HG03558 (cell line): Measurements from ENCODE around the gene IL4.
"Not testable (repeated sequence)": the region's sequence is repeated elsewhere in the genome, so short reads cannot be mapped to it uniquely, and the experiment has no call there.

Experiments
- ATAC-seq: cut with Tn5 transposase; IDR thresholded peaks from one replicate; pipeline ENCODE4 v1.9.1; 2021; ENCODE audit warnings: moderate number of reproducible peaks; ENCODE audit not compliant: unreplicated experiment; ENCODE audit errors: extremely low read depth

Gene IL4

GRCh38 chr5:132673939-132674630 lies at the start of gene IL4:
TSS of gene IL4 (plus strand) at chr5:132673989. CDS start at chr5:132674051, 62 bp downstream.
- no peak for ATAC-seq

DNA sequence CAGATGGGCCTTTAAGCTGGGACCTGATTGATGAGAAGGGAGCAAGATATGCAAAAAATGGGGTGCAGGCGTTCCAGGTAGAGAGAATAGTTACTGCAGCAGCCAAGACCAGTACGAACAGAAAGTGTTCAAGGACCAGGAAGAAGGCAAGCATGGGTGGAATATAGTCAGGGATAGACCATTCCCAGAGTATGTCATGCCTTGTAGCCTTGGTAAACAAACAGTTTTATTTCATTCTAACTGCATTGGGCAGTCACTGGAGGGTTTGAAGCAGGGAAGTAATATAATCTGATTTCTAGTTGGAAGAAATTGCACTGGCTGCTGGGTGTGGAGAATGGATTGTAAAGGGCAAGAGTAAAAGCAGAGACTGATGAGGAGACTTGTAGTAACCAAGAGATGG lies 46.3 kb upstream of the IL4 start:
- ATAC-seq: no peak

DNA sequence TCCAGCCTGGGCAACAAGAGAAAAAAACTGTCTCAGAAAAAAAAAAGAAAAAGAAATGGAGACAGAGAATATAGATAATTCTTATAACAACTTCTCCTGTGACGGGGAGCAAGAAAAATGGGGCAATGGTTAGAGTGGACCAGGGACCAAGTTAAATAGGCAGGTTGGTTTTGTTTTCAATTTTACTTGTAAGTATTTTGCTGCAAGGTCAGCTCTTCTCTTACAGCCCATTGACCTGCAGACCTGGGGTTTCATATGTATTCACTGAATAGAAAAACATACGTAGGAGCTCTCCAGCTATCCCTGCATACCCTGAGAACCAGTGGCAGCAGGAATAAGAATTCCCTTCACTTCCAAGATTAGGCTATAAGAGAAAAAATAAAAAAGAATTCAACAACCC lies 45.0 kb upstream of the IL4 start:
- ATAC-seq: no peak

- ATAC-seq: peak; percentile 59
Measured at GRCh38 chr5:132629230-132629944, 44.4 kb upstream of the IL4 start.

DNA sequence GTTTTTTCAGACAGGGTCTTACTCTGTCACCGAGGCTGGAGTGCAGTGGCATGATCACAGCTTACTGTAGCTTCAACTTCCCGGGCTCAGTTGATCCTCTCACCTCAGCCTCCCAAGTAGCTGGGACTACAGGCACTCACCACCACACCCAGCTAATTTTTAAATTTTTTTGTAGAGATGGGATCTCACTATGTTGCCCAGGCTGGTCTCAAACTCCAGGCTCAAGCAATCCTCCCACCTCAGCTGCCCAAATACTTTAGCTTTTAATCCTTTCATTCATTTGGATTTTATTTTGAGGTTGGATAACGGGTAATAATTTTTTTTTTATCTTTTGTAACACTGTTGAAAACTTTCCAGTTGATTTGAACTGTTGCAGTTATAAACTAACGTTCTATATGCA lies 40.2 kb upstream of the IL4 start:
- ATAC-seq: not testable (repeated sequence)

DNA sequence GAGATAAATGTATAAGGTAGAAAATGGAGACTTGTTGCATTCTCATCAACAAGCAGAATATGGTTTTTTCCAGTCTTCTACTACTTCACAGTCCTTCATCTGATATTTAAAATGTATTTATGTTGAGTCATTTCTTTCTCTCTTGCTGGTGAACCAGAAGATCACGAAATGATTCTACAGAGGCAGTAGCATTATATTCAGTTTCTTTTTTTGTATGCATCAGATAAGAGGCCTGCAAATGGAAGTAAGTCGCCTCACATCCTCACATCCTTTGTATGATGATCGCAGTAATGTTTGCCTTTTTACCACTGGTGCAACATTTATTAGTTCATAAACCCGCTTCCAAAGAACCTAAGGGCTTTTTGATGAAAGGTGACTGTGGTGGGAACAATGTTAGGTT lies 37.9 kb upstream of the IL4 start:
- no peak for ATAC-seq

DNA sequence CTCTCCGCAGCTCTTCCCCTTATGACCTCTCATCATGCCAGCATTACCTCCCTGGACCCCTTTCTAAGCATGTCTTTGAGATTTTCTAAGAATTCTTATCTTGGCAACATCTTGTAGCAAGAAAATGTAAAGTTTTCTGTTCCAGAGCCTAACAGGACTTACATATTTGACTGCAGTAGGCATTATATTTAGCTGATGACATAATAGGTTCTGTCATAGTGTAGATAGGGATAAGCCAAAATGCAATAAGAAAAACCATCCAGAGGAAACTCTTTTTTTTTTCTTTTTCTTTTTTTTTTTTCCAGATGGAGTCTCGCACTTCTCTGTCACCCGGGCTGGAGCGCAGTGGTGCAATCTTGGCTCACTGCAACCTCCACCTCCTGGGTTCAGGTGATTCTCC lies 36.5 kb upstream of the IL4 start:
- no peak for ATAC-seq

GRCh38 chr5:132639706-132640130 lies 34.1 kb upstream of the IL4 start:
- peak; percentile 38 for ATAC-seq

DNA sequence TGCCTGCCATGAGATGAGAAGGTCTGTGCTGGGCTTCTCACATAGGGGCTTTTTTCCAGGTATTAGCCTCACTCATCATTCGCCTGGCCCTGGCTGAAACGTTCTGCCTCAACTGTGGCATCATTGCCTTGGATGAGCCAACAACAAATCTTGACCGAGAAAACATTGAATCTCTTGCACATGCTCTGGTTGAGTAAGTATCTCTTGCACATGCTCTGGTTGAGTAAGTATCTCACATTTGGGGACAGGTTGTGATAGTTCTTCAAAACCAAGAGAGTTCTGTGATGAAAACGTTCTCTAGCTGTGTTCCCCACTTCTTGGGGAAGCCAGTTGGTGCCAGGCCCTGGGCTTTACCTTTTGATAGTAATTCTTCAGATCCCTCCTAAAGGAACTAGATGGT lies 33.2 kb upstream of the IL4 start:
- ATAC-seq: no peak

DNA sequence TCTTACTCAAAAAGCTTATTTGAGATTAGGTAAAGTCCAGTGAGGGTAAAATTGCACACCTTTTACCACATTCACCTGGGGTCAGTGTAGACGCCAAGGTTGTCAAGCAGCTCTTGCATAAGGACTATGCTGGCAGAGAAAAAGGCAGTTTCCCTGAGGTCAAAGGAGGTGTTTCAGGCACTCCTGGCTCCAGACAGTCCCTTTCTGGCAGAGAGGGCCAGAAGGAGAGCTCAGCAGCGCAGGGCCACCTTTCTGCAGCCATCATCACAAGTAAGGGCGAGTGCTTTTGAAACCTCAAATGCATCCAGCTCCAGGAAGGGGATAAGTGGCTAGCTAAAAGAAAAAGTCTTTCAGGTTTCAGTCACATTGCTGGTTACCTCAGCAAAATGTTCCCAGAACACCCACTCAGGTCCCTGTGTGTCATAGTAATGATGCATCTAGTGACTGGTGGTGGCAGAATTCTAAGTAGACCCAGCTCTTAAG lies 32.5 kb upstream of the IL4 start:
- no peak for ATAC-seq

DNA sequence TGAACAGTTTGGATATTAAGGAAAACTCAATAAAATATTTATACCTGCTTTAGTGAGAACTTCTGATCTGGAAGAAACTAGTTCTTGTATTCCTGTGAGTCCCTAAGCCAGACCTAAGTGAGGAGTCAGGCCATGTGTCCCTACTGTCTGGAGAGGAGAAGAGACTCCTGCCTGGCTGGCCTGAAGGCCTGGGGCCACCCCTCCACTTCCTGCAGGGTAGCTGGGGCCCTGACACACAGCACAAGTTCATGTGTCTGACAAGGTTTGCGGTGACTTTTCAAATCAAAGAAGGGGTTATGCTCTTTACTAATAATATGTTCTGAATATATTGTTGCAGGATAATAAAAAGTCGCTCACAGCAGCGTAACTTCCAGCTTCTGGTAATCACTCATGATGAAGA lies 31.9 kb upstream of the IL4 start:
- ATAC-seq: no peak

DNA sequence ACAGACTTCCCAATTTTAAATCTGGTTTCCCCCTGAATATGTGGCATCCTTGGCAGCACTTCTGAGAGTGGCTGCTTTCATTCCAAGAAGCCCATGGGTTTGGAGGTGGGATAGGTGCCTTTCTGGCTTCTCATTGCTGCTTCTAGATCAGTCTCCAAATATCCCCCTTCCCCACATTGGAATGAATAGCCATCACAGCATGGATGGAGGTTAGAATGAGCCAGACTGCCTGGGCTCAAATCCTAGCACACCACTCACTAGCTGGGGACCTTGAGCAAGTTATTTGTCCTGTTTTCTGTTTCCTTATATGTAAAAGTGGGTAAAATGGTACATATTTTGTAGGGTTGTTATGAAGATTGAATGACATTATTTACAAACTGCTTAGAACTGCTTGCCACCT lies 29.6 kb upstream of the IL4 start:
- no peak for ATAC-seq

GRCh38 chr5:132646583-132647266 lies 27.1 kb upstream of the IL4 start:
- ATAC-seq: no peak

- no peak for ATAC-seq
Measured at GRCh38 chr5:132647473-132647872, 26.3 kb upstream of the IL4 start.

- ATAC-seq: no peak
Measured at GRCh38 chr5:132648355-132648754, 25.4 kb upstream of the IL4 start.

GRCh38 chr5:132651838-132652469 lies 21.8 kb upstream of the IL4 start:
- ATAC-seq: no peak

- ATAC-seq: no peak
Measured at GRCh38 chr5:132653716-132654115, 20.1 kb upstream of the IL4 start.

DNA sequence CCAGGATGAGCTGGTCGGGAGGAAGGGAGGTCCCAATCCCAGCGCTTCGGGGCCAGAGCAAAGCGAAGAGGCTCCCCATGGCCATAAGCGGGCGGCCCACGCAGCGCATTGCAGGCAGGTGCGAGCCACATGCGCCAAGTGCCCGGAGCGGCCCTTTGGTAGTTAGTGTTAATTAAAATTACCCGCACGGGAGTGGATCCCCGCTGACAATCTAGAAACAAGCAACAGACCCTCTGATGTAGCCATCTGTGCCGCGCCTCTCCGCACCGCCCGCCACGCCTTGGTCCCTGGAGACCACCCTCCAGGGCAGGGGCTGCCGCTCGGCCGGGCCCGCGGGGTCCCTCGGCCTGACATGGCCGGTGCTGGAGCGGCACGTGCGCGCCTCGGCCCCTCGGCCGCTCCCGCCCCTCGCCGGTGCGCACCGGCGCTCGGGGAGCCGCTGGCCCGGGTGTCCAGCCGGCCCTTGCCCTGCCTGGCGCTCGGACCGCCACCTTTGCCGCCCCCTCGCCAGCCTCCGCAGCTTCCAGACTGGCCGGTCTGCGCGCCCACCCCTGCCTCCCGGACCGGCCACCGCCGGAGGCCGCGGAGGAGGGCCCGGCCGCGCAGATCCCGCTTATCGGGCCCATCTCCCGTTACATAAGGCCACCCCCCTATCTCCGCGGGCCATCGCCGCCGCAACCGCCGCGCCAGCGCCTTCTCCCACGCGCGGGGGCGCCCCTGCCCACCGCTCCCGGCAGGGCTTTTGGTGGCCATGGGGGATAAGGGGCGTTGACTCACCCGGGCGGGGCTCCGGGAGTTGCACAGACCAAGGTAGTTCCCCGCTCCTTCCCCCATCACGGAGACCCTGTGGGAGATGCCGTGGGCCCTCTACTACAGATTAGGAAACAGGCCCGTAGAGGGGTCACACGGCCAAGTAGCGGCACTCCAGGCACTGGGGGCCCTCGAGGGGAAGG lies 17.7 kb upstream of the IL4 start:
- no peak for ATAC-seq

DNA sequence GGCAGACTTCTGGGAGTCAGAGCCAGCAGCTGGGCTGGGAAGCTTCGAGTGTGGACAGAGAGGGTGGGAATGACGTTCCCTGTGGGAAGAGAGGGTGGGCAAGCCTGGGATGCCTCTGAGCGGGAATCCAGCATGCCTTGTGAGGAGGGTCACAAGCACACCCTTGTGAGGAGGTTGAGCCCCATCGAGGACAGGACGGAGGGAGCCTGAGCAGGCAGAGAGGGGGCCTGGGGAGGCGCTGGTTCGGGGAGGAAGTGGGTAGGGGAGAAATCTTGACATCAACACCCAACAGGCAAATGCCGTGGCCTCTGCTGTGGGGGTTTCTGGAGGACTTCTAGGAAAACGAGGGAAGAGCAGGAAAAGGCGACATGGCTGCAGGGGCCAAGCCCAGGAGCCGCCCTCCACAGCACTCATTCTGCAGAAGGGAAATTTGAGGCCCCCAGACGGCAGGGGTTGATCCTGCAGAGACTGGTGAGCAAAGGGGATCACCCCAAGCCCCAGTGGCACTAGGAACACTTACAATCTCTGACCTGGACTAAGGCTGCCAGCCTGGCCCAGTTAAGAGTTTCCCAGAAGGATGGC lies 16.9 kb upstream of the IL4 start:
- no peak for ATAC-seq
